GM18858 (cell line): ENCODE measurements around the gene SIRT2.
A peak's percentile ranks its signal among the peaks of the same experiment; 100 is the strongest.
"Not testable (repeated sequence)": the region's sequence is repeated elsewhere in the genome, so short reads cannot be mapped to it uniquely, and the experiment has no call there.

Experiments
- ATAC-seq: cut with Tn5 transposase; IDR thresholded peaks from one replicate; pipeline ENCODE4 v1.9.1; 2021; ENCODE audit not compliant: unreplicated experiment

Gene SIRT2

DNA sequence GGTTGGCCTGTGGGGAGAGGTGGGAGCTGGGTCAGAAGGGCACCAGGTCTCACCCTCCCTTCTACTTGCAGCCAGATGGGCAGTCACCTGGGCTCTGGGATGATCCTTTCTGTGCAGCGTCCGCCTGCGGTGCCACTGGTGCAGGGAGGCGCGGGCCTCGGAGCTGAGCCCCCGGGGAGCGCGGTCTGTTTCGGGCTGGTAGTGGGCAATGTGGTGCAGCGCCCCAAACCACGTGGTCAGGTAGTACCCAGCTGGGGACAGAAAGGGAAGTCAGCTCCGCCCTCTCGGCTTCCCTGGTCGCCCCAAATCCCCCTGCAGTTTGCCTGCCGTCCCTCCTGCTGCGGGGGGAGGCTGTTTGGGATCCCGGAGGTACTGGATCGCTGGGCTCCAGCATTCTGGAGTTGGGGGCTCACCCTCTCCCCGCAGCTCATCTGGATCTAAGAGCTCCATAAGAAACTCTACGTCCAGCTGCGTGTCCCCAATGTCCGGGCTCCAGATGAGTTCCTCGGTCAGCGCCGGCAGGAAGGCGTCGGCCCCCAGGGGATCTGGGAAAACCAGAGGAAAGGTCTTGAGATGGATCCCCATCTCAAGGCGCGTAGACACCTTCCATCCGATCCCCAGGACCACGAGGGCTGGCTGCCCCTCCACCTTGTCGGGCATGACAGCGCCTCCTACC lies 30.1 kb downstream of the SIRT2 start:
- no peak for ATAC-seq

GRCh38 chr19:38868551-38868950 lies 30.9 kb downstream of the SIRT2 start:
- ATAC-seq: no peak

DNA sequence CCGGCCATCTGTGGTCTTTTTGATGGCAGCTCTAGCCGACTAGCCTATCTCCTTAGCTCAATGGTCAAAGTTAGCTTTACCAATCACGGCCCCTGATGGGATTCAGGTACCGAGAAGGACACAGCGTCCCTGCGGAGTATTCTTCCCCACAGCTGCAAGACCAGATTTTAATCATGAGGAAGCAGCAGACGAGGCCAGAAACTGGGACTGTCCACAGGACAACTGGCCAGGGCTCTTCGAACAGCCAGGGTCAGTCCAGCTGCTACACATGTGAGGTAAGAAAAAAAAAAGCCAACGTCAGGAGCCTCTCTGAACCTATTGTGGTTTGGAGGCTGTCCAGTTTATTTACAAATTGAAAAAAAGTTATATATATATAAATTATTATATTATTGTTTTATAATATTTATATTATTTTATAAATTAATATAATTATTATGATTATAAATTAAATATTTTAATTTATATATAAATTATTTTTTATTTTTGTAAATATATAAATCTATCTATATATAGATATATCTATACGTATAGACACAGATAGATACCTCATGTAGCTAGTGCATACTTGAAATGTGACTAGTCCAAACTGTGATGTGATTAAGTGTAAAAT lies 32.1 kb downstream of the SIRT2 start:
- no peak for ATAC-seq

DNA sequence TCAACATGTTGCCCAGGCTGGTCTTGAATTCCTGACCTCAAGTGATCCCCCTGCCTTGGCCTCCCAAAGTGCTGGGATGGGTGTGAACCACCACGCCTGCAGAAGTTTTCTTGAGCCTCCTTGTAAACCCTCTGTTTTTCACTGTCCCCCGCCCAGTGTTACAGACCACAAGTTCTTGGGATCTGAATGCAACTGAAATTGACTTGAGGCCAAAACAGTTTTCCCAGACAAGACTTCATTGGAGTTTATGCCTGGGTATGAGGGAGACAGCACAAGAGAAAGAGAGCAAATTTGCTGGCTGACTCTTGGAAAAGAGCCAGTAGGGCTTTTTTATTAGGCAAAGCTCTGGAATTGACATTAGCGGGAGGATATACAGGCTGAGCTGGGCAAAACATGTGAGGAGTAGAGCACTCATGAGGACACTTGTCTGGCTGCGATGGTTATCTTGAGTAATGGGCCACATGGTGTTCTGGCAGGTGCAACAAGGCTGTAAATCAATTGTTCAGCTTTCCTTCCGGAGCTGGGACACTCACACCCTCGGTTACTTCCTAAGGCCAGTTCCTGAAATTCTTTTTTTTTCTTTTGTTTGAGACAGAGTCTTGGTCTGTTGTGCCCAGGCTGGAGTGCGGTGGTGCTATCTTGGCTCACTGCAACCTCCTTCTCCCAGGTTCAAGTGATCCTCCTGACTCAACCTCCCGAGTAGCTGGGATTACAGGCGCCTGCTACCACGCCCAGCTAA lies 36.9 kb downstream of the SIRT2 start:
- ATAC-seq: no peak

DNA sequence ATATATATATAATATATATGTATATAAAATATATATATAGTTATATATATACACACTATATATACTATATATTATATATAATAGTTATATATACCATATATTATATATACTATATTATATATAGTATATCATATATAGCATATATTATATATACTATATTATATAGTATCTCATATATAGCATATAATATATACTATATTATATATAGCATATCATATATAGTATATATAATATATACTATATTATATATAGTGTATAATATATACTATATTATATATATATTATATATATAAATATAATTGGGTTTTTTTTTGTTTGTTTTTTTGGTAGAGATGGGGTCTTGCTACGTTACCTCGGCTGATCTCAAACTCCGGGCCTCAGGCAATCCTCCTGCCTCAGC lies 38.0 kb downstream of the SIRT2 start:
- ATAC-seq: no peak

DNA sequence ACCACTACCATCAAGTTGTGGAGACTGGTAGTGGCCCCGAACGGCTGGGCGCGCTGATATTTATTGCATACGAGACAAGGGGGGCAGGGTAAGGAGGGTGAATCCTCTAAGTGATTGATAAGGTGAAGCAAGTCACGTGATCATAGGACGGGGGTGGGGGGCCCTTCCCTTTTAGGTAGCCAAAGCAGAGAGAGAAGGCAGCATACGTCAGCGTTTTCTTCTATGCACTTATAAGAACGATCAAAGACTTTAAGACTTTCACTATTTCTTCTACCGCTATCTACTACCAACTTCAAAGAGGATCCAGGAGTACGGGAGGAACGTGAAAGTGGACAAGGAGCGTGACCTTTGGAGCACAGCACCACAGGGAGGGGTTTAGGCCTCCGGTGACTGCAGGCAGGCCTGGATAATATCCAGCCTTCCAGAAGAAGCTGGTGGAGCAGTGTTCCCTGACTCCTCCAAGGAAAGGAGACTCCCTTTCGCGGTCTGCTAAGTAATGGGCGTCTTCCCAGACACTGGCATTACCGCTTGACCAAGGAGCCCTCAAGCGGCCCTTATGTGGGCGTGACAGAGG lies 39.7 kb downstream of the SIRT2 start:
- ATAC-seq: not testable (repeated sequence)

GRCh38 chr19:38856813-38857212 lies 42.6 kb downstream of the SIRT2 start:
- ATAC-seq: no peak

DNA sequence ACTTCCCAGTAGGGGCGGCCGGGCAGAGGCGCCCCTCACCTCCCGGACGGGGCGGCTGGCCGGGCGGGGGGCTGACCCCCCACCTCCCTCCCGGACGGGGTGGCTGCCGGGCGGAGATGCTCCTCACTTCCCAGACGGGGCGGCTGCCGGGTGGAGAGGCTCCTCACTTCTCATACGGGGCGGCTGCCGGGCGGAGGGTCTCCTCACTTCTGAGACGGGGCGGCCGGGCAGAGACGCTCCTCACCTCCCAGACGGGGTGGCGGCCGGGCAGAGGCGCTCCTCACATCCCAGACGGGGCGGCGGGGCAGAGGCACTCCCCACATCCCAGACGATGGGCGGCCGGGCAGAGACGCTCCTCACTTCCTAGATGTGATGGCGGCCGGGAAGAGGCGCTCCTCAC lies 43.7 kb downstream of the SIRT2 start:
- ATAC-seq: not testable (repeated sequence)

GRCh38 chr19:38854961-38855360 lies 44.5 kb downstream of the SIRT2 start:
- ATAC-seq: not testable (repeated sequence)

- no peak for ATAC-seq
Measured at GRCh38 chr19:38853214-38853613, 46.2 kb downstream of the SIRT2 start.

DNA sequence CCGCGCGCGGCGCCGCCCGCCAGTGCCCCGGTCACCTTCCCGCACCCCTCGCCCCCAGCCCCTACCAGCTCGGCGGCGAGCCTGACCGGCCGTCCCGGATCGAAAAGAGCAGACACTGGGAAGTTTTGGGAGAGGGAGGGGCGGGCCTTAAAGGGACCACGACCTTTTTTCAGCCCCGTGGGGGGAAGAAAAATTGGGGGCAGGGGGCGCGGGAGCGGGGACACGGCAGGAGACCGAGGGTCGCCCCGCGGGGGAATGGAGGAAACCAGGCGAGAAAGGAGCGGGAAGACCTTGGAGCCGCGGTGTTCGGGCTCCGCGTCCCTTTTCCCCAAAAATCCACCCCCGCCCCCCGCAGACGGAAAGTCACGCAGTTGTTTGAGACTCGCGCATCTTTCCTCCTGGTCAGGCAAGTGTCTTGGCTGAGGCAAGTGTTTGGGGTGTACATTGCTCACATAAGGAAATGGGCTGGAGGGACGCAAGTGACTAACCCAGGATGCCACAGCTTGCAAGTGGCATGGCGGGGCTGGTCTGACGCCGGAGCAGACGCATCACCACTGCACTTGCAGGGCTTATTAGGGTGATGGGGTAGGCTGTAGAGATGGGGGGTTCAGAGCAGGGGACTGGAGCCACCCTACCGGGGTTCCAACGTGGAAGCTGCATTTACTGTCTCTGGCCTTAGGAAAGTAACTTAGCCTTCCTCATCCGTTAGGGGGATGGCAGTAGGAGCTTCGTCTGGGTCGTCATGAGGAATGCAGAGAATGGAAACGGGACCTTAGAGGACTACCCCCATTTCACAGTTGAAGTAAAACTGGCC lies 47.0 kb downstream of the SIRT2 start:
- ATAC-seq: no peak

DNA sequence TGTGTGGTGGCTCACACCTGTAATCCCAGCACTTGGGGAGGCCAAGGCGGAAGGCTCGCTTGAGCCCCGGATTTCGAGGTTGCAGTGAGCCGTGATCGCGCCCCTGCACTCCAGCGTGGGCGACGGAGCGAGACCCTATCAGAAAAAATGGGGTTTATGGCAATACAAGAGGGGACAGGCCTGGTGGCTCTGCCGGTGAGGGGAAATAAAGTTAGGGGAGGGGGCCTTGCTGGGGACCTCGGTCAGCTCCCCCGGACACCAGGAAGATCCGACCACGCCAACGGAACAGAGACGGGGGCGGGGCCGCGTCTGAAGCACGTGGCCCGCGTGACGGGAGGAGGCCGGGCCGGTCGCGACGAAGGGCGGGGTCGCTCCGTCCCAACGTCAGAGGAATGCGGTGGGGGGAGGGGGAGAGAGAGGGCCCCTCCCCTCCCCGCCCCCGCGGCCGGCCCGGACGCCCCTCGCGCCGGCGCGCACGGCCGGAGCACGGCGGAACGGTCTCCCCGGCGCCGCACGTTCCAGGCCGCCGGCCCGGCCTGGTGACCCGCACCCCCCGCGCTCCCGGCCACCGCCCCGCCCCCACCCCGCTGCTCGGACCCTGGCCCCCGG lies 47.7 kb downstream of the SIRT2 start:
- no peak for ATAC-seq

GRCh38 chr19:38850976-38851621 lies 48.3 kb downstream of the SIRT2 start:
- no peak for ATAC-seq

DNA sequence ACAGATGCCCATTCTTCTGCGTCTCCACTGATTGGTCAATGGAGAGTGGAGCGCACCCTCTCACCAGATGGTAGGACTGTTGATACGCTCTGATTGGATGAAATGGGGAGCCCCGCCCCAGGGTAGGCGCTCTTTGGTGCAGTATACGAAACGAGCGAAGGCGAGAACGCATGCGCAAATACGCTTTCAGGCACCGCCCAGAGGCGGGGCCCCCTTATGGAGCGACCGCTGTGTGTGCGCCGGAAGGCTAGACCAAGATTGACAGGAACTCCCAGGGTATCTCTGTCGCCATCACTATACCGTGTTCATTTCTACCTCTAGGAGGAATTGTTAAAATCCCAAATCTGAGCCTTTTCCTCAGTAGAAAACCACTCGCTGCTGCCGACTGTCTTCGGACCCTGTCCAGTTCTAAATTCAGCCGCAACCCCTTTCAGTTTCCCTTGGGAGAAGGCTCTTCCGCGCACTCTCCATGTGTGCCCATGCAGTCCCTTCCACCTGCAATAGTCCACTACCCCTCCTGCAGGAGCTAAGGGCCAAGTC lies 48.9 kb downstream of the SIRT2 start:
- ATAC-seq: peak; percentile 56

GRCh38 chr19:38849860-38850435 lies 49.5 kb downstream of the SIRT2 start, which contains the start of gene HNRNPL:
HNRNPL (minus strand) TSS chr19:38849986; CDS start chr19:38849966, 20 bp downstream.
- peak; percentile 37 for ATAC-seq

DNA sequence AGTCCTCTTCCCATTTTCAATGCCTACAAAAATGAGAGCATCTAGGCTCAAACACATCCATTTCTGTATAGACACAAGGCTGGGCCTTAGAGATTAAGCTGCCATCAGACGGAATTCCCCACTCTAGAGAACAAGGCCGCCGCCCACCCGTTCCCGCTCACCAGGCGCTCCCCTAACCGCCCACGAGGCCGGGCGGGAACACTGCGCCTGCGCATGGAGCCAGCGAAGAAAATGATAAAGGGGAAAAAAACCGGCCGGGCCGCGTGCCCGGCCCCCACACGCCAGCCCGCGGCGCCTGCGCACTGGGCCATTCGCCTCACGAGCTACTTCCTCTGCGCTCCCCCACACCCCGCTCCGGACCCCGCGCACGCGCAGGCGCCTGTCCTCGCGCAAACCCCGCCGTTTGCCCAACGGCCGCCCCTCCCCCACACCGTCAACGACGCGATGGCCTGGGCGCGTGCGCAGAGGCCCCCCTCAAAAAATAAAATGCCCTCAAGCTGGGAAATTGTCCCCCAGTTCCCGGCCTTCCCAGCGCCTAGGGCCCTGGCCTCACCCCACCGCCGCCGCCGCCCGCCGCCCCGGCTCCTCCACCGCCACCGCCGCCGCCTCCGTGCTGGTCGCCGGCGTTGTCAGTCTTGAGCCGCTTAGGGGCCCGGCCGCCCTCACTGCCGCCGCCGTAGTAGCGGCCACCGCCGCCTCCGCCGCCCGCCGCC lies 50.1 kb downstream of the SIRT2 start:
- ATAC-seq: peak; percentile 20

DNA sequence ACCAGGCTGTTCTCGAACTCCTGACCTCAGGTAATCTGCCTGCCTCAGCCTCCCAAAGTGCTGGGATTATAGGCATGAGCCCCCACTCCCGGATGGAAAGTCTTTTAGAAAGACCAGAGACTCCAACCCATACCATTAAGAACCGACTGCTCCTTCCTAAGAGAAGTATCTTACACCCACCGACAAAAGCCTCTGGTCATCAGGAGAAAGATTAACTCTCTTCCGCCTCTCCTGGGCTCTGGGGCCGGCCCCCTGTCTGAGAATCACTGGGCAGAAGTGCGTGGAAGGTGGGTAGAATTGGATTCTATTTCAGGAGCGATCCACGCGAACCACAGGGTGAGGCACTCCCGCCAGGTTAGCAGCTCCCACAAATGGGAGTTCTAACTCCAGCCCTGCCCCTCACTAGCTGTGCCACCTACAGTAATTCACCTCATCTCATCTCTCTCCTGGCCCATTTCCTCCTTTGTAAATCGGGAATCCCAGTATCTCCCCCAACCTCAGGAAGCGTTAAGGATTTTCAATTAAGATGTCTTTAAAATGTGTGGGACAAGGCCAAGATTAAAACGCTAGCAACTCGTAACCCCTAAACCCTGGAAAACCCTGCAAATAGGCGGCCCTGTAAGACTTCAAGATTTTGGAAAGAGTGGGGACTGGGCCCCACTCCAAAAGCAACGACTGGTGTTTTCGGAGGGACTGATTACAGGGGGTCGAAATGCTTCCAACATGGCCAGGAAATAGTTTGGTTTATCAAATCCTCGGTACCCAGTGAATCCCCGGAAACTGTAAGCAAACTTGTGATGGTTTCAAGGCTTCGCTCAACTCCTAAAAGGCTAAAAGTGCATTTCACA lies 50.9 kb downstream of the SIRT2 start:
- ATAC-seq: no peak

DNA sequence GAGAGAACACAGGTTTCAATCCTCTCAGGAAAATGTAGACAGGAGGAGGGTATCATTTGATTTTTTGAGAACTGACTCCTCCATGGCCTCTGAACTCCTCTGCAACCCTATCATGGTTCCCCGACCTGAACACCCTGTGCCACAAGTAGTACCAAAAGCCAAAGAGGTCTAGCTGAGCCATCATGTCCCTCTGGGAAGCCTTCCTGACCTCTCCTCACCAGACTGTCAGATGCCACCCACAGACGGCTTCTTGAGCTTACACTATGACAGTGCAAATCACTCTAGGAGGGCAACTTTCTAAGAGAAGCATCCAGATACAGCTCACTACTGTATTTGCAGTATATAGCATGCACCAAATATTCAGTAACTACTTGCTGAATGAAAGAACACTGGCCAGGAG lies 53.3 kb downstream of the SIRT2 start:
- ATAC-seq: no peak
